ENCODE data around the gene STIM1.

The STIM1 gene

DNA sequence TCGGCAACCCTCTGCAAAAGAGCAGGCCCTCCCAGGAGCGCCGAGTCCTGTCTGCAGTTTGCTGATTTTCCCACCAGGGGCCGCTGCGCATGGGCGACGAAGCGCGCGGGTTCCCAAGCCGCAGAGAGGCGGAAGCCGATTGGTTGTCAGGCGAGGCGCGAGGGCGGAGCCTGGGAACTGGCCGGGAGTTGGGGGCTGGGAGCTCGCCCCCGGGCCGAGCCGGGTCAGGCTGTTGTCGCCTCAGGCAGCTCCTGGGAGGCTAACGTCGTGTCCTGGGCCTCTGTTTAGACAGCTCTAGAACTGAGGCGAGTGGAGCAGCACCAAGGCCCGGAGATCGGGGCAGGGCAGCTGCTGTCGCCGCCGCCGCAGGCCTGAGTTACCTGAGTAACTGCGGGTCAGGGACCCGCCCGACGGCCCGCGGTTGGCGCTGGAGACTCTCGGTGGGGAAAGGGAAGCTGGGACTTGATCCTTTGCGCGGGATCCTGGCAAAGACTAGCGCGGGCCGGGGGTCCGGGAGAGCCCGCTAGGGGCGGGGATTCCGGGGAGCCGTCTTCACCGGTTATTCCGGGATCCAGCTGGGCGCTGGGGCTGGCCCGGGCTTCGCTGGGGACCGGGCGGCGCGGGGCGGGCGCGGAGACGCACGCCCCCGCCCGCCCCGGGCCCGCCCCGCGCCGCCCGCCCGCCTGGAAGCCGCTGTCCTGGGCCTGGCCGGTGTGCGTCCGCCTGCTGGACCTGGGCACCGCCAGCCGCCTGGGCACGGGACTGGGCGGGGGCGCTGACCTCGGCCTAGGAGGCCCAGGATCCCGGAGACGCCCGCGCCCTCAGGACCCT is at the start of gene STIM1:
Gene STIM1, plus strand, starts transcription at position 688 of the 831 bp plus-strand sequence. CDS start 607 bp downstream, outside the sequence.
- peak; percentile 88 for ATAC-seq
- TF ChIP-seq SNAI2 (CRISPR knock-in tag; IDR thresholded peaks at IDR 0.05) (no peak), TOX (CRISPR knock-in tag; IDR thresholded peaks at IDR 0.05; ENCODE audit: borderline replicate concordance) (no peak), ZNF565 (CRISPR knock-in tag; conservative IDR thresholded peaks at IDR 0.05; ENCODE audit: low read depth) (no peak), ZFP30 (CRISPR knock-in tag; IDR thresholded peaks at IDR 0.05) (no peak), TCF4 (CRISPR knock-in tag; IDR thresholded peaks at IDR 0.05; ENCODE audit: borderline replicate concordance) (no peak), CSDC2 (CRISPR knock-in tag; IDR thresholded peaks at IDR 0.05) (no peak), ZNF8 (CRISPR knock-in tag; IDR thresholded peaks at IDR 0.05) (no peak), ZC3H10 (CRISPR knock-in tag; IDR thresholded peaks at IDR 0.05) (no peak), ARNTL (CRISPR knock-in tag; IDR thresholded peaks at IDR 0.05; ENCODE audit: borderline replicate concordance, low read depth) (no peak), ESRRG (CRISPR knock-in tag; IDR thresholded peaks at IDR 0.05) (no peak), ZFP3 (CRISPR knock-in tag; IDR thresholded peaks at IDR 0.05) (no peak), ISL1 (CRISPR knock-in tag; IDR thresholded peaks at IDR 0.05) (no peak), ZNF70 (CRISPR knock-in tag; IDR thresholded peaks at IDR 0.05) (no peak)
- TF ChIP-seq, protein P1, sequence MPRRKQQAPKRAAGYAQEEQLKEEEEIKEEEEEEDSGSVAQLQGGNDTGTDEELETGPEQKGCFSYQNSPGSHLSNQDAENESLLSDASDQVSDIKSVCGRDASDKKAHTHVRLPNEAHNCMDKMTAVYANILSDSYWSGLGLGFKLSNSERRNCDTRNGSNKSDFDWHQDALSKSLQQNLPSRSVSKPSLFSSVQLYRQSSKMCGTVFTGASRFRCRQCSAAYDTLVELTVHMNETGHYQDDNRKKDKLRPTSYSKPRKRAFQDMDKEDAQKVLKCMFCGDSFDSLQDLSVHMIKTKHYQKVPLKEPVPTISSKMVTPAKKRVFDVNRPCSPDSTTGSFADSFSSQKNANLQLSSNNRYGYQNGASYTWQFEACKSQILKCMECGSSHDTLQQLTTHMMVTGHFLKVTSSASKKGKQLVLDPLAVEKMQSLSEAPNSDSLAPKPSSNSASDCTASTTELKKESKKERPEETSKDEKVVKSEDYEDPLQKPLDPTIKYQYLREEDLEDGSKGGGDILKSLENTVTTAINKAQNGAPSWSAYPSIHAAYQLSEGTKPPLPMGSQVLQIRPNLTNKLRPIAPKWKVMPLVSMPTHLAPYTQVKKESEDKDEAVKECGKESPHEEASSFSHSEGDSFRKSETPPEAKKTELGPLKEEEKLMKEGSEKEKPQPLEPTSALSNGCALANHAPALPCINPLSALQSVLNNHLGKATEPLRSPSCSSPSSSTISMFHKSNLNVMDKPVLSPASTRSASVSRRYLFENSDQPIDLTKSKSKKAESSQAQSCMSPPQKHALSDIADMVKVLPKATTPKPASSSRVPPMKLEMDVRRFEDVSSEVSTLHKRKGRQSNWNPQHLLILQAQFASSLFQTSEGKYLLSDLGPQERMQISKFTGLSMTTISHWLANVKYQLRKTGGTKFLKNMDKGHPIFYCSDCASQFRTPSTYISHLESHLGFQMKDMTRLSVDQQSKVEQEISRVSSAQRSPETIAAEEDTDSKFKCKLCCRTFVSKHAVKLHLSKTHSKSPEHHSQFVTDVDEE (CRISPR knock-in tag; IDR thresholded peaks at IDR 0.05): no peak
- TF ChIP-seq, protein P2, sequence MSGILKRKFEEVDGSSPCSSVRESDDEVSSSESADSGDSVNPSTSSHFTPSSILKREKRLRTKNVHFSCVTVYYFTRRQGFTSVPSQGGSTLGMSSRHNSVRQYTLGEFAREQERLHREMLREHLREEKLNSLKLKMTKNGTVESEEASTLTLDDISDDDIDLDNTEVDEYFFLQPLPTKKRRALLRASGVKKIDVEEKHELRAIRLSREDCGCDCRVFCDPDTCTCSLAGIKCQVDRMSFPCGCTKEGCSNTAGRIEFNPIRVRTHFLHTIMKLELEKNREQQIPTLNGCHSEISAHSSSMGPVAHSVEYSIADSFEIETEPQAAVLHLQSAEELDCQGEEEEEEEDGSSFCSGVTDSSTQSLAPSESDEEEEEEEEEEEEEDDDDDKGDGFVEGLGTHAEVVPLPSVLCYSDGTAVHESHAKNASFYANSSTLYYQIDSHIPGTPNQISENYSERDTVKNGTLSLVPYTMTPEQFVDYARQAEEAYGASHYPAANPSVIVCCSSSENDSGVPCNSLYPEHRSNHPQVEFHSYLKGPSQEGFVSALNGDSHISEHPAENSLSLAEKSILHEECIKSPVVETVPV (CRISPR knock-in tag; IDR thresholded peaks at IDR 0.05): no peak
- TF ChIP-seq, protein P3, sequence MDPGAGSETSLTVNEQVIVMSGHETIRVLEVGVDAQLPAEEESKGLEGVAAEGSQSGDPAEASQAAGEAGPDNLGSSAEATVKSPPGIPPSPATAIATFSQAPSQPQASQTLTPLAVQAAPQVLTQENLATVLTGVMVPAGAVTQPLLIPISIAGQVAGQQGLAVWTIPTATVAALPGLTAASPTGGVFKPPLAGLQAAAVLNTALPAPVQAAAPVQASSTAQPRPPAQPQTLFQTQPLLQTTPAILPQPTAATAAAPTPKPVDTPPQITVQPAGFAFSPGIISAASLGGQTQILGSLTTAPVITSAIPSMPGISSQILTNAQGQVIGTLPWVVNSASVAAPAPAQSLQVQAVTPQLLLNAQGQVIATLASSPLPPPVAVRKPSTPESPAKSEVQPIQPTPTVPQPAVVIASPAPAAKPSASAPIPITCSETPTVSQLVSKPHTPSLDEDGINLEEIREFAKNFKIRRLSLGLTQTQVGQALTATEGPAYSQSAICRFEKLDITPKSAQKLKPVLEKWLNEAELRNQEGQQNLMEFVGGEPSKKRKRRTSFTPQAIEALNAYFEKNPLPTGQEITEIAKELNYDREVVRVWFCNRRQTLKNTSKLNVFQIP (CRISPR knock-in tag; IDR thresholded peaks at IDR 0.05; ENCODE audit: borderline replicate concordance, low read depth): no peak
- TF ChIP-seq, protein P4, sequence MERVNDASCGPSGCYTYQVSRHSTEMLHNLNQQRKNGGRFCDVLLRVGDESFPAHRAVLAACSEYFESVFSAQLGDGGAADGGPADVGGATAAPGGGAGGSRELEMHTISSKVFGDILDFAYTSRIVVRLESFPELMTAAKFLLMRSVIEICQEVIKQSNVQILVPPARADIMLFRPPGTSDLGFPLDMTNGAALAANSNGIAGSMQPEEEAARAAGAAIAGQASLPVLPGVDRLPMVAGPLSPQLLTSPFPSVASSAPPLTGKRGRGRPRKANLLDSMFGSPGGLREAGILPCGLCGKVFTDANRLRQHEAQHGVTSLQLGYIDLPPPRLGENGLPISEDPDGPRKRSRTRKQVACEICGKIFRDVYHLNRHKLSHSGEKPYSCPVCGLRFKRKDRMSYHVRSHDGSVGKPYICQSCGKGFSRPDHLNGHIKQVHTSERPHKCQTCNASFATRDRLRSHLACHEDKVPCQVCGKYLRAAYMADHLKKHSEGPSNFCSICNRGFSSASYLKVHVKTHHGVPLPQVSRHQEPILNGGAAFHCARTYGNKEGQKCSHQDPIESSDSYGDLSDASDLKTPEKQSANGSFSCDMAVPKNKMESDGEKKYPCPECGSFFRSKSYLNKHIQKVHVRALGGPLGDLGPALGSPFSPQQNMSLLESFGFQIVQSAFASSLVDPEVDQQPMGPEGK (CRISPR knock-in tag; IDR thresholded peaks at IDR 0.05; ENCODE audit: borderline replicate concordance): no peak

DNA sequence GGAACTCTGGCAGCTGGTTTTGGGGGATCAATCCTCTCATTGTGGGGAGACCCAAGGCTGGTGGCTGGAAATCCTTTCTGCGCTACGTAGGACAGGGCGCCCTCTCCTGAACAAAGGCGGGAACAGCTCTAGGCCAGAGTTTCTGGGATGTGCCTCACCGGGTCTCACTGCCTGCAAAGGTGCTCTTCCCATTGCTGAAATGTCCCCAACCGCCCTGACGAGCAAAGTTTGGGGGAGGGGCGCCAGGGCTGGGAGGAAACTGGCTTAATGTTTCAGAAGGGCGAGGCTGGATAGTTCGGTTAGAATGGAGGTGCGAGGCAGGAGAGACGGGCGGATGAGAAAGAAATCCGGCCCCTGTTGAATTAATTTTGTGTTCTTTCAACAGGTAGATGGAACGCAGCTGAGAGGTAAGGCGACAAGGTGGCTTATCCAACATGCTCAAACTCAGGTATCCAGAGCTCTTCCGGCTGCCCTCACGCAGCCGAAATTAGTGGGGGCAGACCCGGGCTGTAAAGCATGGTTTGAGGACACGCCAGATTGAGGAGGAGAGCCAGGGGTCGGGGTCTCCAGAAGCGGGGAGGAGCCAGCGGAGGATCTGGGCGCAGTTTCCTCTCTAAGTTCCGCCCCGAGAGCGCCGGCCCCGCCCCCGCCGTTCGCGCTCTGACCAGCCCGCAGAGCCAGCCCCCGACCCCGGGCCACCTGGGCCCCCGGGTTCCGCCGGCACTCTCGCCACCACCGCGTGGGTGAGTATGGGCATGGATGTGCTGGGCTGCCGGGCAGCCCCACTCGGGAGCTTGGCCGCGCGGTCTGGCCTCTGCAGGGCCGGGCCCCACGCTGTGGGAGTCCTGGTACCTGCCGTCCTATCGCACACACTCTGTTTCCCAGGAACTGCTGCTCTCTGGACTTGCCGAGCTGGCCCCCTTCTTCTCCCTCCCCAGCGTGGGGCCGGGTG is 47.3 kb upstream of the STIM1 start, which contains the start of gene PGAP2:
Gene PGAP2, plus strand, starts transcription at position 652 of the 952 bp plus-strand sequence. CDS start 2,700 bp downstream, outside the sequence.
- TF ChIP-seq ZFP30 (CRISPR knock-in tag; IDR thresholded peaks at IDR 0.05) (no peak), ZC3H10 (CRISPR knock-in tag; IDR thresholded peaks at IDR 0.05) (no peak)
- peak; percentile 87 for ATAC-seq

DNA sequence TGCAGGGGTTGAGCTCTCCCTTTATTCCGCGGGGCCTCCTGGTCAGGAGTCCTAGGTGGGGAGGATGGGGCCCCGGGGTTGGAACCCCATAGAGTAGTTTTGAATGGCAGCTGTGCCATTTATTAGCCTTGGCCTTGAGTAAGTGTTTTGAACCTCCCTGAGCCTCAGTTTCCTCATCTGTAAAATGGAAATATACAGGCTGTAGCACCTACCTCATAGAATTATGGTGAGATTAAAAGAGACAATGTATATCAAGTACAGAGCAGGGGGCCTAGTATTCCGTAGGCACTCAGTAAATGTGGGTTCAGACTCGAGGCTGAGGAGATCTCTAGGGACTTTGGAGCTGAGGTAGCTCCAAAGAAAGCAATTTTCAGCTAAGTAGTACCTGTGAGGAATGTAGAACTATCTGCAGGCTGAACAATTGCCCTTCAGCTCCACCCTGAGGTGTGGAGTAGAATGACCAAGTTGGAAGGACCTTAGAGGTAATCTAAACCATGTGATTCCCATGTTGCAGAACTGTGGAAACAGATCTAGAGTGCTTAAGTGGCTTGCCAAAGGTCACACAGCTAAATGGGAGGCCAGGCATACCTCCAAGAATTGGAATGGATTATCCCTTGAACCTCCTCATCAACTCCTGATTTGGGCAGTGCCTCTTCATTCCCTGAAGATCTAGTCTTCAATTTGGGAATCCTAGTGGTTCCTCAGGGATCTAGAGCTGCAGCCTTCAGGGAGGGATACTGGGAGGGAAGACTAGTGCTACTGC is 46.4 kb upstream of the STIM1 start:
- peak; percentile 84 for ATAC-seq
- TF ChIP-seq CSDC2 (CRISPR knock-in tag; IDR thresholded peaks at IDR 0.05) (no peak), ZFP30 (CRISPR knock-in tag; IDR thresholded peaks at IDR 0.05) (no peak), ZFP3 (CRISPR knock-in tag; IDR thresholded peaks at IDR 0.05) (no peak), ZNF70 (CRISPR knock-in tag; IDR thresholded peaks at IDR 0.05) (no peak), SNAI2 (CRISPR knock-in tag; IDR thresholded peaks at IDR 0.05) (no peak), PPARA (CRISPR knock-in tag; IDR thresholded peaks at IDR 0.05; ENCODE audit: borderline replicate concordance) (no peak), BACH2 (CRISPR knock-in tag; IDR thresholded peaks at IDR 0.05; ENCODE audit: borderline replicate concordance) (no peak)
- TF ChIP-seq, protein P4 (CRISPR knock-in tag; IDR thresholded peaks at IDR 0.05; ENCODE audit: borderline replicate concordance): no peak
- TF ChIP-seq, protein P3 (CRISPR knock-in tag; IDR thresholded peaks at IDR 0.05; ENCODE audit: borderline replicate concordance, low read depth): no peak

All from SK-N-SH treated with all-trans-retinoic acid at 6 μM for 48 hours (cell line).